NB4 (cell line): ENCODE results near the gene ACACA.

Experiments
- CTCF ChIP-seq: IDR thresholded peaks from one replicate; pipeline ENCODE4 v1.5.1; 2012; ENCODE audit warnings: low read depth, low read length
- MAX ChIP-seq: IDR thresholded peaks from 2 replicates; pipeline ENCODE4 v1.6.1; 2011; ENCODE audit warnings: low read depth, low read length
- MYC ChIP-seq: IDR thresholded peaks from 2 replicates; pipeline ENCODE4 v1.6.1; 2011; ENCODE audit warnings: low read depth, low read length
- POLR2A ChIP-seq: IDR thresholded peaks from 2 replicates; pipeline ENCODE4 v1.6.1; 2011; ENCODE audit warnings: mild to moderate bottlenecking; ENCODE audit not compliant: insufficient read length; ENCODE audit errors: extremely low read depth

- TF ChIP-seq CTCF (no peak), POLR2A (no peak), MYC (no peak), MAX (no peak)
Measured at GRCh38 chr17:37339321-37339720, 67.3 kb downstream of the ACACA start.
